Omental fat pad (tissue), 4 donors: ENCODE measurements around the gene TMEM163. TPM values are rescaled to one million over a fixed set of nuclear protein-coding genes. Genes with fewer than 3 reads are reported as not detected.

ENCODE experiments used
- ATAC-seq: fragments of 150-250 bp; one replicate; pipeline ENCODE4 v1.9.1; 2016; ENCODE audit warnings: mild to moderate bottlenecking, moderate library complexity; ENCODE audit not compliant: low FRiP score
- DNase-seq: peaks from one replicate; pipeline ENCODE4 v3.0.0-alpha.2; 2019; ENCODE audit warnings: low spot score
- CTCF ChIP-seq, 3 donors: fragments of 450-650 bp; IDR thresholded peaks; one replicate each; pipeline ENCODE4 v1.5.1; 2016 to 2017; ENCODE audit warnings: antibody characterized with exemption in 3 of 3, mild to moderate bottlenecking in 3 of 3, moderate library complexity in 2 of 3
- total RNA-seq, 4 donors: library from RNA; depleted of rRNA; stranded (reverse); fragments of >200 nt; gene quantifications; one replicate each; pipeline ENCODE4 v1.1.0, GENCODE V29; 2016

The TMEM163 gene
- total RNA-seq, 4 donors from 2014 or later = 0.28 to 6.4 (median 1.2) TPM

- DNase-seq = no peak
- TF ChIP-seq CTCF (IDR thresholded peaks at IDR 0.05) = no peak
- ATAC-seq = no peak
Measured at GRCh38 chr2:134674687-134675086, 44.1 kb downstream of the TMEM163 start.

- ATAC-seq (no peak), DNase-seq (no peak)
- TF ChIP-seq CTCF (IDR thresholded peaks at IDR 0.05) = no peak
Measured at GRCh38 chr2:134671513-134671912, 47.3 kb downstream of the TMEM163 start.

GRCh38 chr2:134670955-134671354 is 47.8 kb downstream of the TMEM163 start:
- ATAC-seq (no peak), DNase-seq (no peak)
- TF ChIP-seq CTCF (IDR thresholded peaks at IDR 0.05) = no peak

- no peak for ATAC-seq
- no peak for DNase-seq
- no peak for TF ChIP-seq CTCF (IDR thresholded peaks at IDR 0.05)
Measured at GRCh38 chr2:134669731-134670669, 48.8 kb downstream of the TMEM163 start.

- no peak for ATAC-seq
- no peak for TF ChIP-seq CTCF (IDR thresholded peaks at IDR 0.05)
Measured at GRCh38 chr2:134668821-134669220, 50.0 kb downstream of the TMEM163 start.

DNA sequence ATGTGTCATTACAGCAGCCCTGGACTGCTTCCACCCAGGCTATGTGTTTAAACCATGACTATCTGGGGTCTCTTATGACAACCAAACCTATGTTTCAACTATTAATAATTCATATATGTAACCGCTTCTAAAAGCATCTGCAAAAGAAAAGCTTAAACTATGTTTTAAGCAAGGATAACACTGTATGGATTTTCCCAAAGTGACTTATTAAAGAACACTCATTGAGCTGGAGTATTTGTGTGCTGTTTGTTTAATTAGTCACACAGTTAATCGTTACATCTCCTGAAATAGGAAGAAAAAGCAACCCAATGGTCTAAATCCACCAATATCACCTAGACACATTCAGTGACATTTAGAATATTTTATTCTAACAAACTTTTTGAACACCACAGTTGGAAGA is 51.3 kb downstream of the TMEM163 start:
- ATAC-seq (no peak), DNase-seq (no peak)
- TF ChIP-seq CTCF (IDR thresholded peaks at IDR 0.05) = no peak

More at GRCh38 chr2:134668821-134669220, 50.0 kb downstream of the TMEM163 start:
- no peak for DNase-seq

- no peak for DNase-seq
- ATAC-seq = no peak
- TF ChIP-seq CTCF (IDR thresholded peaks at IDR 0.05) = no peak
Measured at GRCh38 chr2:134667081-134667480, 51.7 kb downstream of the TMEM163 start.
